NCI-H187 (cell line): Measurements from ENCODE around the gene NTN1.

Experiments used
- DNase-seq, 2 experiments: peaks; one replicate each; lab custom pipeline; 2025; lab: John Stamatoyannopoulos, UW

Gene NTN1

DNA sequence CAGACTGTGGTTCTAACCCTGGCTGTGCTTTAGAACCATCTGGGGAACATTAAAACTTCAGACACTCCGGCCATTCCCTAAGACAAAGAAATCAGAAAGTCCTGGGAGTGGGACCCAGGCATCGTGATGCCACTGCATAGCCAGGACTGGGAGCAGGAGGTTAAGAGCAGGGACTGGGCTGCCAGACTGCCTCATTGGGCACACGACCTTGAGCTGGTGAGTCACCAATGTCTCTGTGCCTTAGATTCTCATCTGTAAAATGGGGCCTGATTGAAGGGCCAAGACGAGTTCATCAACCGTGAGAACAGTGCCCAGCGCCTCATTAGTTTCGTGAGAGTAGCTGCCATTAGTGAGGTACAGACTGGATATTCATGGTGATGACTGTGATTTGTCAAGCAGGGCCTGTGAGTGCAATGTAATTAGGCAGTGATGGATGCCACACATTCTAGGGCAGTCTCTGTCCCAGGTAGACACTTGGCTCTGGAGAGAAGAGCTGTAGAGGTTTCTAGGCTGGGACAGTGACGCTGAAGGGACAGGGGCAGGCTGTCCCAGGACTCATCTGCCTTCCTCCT is 196.8 kb downstream of the NTN1 start:
- no peak for DNase-seq

DNA sequence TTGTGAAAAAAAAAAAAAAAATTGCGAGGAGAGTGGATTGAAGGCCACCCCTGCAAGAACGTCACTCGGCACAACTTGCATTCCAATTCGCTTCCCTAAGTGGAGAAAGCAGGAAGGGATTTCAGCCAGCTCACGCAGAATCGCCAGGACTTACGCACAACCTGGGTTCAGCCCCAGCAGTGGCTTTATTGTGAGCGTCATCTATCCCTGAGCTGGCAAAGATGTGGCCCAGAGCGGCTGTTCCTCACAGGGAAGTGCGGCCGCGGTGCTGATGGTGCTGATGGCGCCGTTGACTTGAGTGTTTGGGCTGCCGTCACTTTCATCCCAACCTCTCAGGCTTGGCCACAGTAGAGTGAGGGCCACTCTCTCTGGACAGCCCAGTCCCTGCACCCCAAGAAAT is 197.6 kb downstream of the NTN1 start:
- no peak for DNase-seq

DNA sequence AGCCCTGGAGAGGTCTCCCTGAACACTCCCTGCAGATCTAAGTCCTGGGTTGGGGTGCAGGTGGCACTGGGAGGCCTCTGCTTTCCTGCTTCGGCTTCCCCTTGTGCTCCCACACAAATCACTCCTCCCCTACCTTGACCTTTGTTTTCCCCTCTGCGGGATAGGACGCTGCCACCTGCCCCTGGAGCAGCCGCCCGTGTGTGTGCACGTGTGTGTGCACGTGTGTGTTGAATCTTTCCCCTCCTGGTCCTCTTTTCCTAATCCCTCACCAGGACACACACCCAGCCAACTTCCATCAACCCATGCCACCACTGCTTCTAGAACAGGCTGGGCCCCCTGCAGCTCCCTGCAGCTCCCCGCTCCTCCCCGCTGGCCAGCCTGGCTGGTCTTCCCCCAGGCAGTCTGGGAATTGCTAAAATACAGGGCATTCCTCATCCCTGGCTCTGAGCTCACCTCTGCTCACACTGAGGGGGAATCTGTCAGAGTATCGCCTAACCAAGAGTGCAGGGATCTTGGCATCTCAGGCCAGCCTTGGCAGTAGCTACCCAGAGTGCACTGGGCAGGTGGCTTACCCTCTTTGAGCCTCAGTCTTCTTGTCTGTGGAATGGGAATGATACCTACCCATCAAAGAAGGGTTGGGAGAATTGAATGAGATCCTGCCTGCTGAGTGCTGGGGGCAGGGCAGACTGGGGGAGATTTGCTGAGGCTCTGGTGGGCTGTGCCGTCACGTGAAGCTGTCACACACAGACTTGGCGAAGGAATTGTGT is 198.5 kb downstream of the NTN1 start:
- no peak for DNase-seq

DNA sequence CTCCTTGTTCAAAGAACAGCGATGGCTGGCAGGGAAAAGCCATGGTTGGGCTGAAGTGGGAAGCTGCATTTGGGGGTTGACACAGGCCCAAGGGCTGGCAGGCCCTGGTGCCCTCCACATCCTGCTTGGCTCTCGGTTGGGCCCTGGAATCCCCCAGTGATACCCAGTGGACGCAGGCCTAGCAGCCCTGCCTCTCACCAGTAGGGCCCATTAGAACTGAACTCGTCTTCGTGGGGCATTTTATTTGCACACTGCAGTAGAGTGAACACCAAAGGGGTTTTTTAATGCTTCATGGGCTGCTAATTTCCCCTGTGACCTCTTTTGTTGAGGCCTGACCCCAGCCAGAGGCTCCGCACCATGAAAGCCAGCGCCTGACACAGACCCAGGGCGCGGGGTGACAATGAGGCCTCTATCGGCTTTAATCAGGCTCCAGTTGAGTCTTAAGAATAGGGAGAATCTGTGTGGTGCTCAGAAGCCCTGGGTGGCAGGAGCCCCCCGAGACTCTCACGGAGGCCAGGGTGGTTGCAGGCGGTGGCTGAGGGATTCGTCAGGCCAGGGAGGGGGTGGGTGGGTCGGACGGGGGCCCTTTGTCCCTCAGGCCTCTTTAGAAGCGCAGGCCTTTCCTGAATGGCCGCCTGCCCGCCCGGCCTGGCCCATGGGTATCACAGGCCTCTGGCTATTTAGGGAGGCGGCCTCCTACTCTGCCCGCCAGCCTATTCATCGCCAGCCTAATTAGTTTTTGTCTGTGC is 199.3 kb downstream of the NTN1 start:
- no peak for DNase-seq

DNA sequence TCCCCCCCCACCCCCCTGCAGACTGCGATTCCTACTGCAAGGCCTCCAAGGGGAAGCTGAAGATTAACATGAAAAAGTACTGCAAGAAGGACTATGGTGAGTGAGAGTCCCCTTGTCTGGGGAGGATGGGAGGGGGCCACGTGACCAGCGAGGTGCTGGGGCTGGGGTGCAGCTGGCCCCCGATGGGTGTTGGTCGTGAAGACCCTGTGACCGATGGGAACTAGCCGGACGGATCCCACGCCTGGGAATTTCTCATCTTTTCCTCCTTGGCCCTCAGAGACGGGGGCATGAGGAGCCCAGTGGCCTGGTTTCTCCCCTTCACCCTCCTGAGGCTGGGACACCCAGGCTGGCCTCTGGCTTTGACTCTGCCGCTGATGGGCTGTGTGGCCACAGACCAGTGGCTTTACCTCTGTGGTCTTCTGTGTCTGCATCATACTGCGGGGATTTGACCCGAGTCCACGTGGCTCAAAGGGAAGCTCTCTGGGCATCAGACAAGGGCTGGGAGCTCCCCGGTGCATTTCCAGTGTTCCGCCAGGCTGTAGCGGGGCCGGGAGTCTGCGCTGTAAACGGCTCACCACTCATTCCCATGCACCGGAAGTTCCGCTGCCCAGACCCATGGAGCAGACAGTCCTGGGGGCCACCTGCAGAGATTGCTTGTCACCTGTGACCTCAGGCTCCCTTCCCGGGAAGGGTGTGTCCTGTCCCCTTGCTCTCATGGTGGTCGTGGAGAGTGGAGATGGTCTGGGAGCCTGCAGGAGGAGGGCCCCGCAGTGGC is 200.0 kb downstream of the NTN1 start:
- DNase-seq, result no peak

DNA sequence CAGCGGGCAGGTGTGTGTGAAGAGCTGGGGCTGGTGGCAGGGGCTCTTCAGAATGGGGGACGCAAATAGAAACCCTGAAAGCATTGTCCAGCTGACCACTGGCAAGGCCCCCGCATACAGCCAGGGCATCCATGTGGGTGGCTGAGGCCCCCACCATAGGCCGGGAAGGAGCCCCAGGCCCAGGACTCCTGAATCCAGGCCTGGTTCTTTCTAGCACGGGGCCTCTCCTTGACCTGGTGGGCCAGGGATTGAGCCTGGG is 200.5 kb downstream of the NTN1 start:
- DNase-seq, result no peak

DNA sequence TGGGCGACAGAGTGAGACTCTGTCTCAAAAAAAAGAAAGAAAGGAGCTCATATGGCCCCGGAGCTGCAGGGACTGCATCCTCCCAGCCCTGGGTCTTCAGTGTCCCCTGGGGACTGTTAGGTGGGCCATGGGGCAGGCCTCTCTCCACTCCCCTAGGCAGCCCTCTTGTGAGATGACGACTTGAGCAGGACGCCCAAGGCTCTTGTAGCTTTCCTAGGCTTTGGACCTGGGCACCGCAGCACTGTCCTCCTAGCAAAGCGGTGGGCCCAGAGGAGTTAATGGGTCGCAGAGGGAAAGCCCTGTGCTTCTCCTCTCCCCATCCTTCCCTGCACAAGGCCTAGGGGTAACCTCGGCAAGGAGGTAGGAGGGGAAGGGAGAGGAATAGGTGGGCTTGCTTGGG is 202.2 kb downstream of the NTN1 start:
- DNase-seq, result no peak

DNA sequence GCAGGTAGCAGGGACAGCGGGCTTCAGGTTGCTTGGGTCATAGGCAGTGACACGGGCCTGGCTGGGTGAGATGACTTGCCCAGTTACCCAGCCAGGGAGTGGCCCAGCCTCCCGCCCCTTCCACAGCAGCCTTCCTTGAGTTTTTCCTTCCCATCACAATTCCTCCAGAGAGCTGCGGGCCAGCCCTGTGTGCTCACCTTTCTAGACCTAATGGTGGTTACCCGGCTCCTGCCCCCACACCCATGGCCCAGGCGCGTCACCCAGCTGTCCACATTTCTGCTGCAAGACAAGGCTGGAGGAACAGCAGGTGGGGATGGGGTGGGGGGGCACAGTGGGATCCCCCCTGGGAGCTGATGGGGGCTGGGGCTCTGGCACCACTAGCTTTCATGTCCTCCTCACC is 203.2 kb downstream of the NTN1 start:
- DNase-seq, result no peak

DNA sequence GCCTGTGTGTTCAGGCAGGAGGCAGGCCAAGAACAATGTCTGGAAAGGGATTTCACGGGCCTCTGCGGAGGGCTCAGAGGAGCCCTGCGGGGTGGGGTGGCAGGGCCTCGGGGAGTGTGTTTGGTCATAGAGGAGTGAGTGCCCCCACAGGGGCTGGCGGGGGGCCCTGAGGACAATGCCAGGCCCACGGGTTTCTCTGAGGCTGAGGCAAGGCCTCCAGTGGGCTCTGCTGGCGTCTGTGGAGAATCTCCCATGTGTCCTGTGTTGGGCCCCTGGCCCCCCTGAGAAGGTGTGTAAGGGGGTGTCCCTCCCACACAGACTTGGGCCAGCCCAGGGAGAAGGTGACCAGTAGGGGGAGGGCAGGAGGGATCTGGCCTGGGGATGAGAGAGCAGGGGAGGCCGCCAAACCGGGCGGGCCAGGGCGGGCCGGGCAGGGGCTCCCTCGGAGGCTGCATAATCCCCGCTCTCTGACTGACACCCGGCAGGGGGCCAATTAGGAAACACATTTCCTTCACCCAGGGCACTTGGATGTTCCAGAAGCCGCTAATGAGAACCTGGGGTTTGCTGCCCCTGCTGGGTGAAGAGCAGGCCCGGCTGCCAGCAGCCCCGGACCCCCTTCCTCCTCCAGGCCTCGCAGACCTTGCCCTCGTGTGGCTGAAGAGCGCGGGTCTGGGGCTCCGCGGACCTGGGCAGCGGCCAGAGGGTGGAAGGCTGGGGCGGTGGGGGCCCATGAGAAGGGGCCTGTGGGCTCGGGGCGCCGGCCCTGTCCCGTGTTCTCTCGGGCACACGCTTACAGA is 204.2 kb downstream of the NTN1 start:
- no peak for DNase-seq

DNA sequence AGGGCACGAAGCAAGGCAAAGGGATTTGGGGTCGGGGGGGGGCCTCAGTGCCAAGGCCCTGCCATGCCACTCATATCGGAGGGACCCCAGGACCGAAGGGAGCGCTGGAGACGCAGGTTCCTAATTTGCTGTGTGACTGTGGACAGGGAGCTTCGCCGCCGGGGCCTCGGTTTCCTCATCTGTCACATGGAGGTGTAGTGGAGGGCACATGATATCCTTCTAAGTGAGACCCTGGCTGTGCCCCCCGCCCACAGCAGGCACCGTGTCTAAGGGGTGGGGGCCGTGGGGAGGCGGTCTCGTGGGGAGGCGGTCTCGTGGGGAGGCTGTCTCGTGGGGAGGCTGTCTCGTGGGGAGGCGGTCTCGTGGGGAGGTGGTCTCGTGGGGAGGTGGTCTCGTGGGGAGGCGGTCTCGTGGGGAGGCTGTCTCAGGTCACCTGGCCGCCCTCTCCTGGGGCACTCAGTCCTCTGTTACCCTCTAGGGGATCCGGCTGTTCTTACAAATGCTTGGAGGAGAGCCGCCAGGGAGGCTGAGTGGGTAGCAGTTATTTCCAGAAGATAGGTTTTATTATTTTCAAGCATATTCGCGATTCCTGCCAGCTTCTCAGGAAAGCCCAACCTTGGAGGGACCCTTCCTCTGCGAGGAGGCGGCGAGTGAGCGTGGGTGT is 205.0 kb downstream of the NTN1 start:
- no peak for DNase-seq

DNA sequence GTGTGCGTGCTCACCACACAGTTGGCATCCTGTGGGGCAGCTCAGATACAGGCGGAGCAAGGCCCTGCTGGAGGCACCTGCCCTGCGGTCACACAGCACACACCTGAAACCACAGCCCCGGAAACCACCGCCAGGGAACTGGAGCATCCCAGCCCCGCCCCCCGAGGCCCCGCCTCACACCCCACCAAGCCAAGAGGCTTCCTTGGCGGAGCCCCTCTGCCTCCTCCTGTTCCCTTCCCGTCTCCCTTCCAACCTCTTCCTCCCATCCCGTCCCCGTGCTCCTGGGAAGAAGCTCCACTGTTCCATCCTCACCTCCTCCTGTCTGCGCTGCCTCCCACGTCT is 205.5 kb downstream of the NTN1 start:
- DNase-seq, result no peak

DNA sequence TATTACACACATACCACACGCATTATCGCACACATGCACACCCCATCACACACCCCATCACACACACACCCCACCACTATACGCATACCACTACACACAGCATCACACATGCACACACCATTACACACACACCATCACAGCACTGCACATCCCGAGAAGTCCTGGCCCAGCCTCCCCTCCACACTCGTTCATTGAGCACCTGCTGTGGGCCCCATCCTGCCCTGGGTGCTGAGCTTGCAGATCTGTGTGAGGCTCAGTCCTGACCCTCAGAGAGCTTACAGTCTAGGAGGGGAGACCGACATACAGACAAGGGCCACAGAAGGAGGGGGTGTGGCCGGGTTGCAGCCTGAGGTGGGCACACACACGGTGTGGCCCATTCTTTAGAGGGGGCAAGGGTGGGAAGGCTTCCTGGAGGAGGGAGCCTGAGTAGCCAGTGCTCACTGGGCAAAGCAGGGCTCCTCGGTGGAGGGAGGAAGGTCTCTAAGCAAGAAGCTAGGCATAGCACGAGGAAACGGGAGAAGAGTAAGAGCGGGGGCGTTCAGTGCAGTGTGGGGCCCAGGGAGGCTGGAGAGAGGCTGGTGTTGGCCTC is 206.6 kb downstream of the NTN1 start:
- DNase-seq, result no peak

DNA sequence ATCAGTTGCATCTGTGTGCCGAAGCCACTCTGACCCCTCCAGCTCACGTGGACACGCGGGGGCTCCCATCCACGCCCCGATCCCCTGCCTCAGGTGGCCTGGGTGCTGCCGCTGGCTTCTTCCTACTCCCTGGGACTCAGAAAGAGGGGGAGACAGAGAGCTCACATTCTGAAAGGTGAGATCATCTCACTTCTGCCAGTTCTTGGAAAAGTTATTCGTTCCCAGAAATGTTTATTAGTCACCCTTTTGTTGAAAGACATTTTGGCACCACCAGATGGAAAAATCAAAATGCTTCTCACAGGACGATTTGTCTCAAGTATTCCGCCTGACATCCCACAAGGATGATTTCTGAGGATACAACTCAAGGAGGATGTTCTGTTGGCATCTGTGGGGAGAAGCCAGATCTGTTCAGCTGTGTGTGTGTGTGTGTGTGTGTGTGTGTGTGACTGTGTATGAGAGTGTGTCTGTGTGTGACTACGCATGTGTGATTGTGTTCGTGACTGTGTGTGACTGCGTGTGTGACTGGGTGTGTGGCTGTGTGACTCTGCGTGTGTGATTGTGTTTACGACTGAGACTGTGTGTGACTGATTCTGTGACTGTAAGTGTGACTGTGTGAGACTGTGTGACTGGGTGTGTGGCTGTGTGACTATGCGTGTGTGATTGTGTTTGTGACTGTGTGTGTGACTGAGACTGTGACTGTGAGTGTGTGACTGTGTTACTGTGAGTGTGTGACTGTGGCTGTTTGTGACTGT is 207.3 kb downstream of the NTN1 start:
- DNase-seq, result no peak

DNA sequence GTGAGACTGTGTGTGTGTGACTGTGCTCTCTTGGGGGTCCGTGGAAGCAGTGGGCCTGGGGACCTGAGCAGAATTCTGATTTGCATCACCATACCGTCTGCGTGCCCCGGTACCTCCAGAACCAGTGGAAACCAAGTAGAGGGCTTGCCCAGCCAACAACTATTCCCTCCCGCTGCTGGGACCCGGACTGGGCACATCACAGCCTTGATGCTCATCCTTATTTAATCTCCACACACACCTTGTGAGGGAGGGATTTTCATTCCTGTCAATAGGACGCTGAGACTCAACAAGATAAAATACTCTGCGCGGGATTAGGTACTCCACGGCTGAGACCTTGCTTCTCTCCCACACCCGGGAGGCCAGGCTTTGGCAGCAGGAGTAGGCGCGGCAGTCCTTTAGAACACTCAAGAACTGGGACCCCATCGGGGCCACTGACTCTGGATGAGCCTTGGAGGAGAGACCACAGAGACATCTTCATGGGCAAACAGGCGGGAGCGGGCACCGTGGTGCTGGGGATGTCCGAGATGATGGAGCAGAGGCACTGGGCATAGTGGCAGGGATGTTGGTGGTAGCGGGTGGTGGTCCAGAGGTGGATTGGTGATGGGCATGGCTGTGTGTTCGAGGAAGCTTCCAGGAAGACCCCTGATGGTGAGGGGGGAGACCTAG is 208.0 kb downstream of the NTN1 start:
- no peak for DNase-seq

DNA sequence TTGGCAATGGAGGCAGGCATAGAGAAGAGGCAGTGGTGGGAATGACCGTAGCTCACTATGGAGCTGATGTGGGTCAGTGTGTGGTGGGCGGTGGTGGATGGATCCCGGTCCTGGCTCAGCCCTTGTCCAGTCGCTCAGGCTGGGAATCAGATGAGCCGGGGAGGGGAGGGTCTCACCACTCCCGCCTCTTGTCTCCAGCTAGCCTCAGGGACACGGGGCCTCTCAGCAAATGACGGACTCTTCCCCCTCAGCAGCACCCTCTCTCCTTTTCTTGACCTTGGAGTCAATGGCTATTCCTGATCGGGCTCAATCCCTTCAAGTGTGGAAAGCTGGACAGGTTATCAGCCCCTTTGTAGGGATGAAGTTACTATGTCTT is 208.5 kb downstream of the NTN1 start:
- DNase-seq, result no peak

DNA sequence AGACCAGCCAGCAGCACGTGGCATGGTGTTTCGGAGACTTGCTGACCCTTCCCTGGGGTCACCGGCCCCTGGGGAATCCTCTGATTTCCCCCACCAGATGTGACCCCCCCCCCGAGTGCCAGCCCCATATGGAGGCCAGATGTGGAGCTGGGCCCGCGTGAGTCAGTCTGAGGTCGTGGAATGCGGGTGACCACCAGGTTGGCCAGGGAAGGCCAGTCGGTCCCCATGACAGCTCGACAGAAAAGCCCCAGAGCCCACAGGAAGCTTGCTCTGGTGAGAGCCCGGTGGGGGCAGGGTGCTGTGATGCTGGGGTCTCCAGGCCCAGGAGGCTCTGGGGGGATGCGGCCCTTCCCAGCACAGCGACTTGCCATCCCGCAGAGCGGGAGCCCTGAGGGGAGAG is 209.0 kb downstream of the NTN1 start:
- no peak for DNase-seq

DNA sequence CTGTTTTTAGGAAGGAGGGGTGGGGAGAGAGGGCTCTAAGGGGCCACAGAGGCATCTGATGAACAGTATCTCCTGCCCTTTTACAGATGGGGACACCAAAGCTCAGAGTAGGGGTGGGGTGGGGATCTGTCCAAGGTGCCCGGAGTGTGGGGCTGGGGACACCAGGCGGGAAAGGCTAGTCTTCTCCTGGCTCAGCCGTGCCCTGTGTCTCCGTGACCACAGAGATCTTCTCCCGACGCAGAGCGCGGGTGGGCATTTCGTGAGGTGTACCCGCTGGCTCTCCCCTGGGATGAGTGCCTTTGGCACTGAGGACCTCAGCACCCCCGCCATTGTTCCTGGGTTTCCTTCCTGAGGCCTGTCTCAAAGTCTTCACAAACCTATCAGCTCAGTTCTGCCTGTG is 209.6 kb downstream of the NTN1 start:
- DNase-seq, result no peak

DNA sequence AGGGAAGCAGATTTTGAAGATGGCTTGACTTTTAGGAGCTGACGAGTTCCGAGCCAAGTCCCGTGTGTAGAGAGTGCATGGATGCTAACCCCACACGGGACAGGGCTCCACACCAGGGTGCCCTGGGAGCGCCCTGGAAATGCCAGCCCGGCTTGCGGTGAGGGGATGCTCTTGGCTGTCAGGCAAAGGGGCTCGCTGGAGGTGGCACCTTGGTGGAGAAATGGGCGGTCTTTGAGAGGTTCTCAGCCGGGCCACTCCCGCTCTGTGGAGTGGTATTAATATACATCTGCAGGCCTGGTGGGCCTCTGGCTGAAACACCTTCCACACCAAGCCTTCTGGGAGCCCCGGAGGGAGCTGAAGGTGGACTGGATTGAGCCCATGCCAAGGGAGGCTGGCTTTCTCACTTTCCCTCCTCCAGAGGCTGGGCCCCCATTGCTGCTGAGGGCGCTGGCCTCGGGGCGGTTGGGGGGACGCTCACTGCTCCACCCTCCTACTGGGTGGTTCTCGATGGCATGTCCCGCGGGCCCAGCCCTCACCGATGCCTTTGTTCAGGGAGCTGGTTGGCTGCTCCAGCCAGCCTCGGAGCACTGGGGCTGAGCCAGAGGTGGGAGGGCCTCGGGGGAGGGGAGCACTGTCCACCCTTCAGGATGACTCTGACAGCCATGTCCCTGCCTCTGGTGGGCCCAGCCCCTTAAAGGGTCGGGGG is 210.3 kb downstream of the NTN1 start:
- no peak for DNase-seq

DNA sequence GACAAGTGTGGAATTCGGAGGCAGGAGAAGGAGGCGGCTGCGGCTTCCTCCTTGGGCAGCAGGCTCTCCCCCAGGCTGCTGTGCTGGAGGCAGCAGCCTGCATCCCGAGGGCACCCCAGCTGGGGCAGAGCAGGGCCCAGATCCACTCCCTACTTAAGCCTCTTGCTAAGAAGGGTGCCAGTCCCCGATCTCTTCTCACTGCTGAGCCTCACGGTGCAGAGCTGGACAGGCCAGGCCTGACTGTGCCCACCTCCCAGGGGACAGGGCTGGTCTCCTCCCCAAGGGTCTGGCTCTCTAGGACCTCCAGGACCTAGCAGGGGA is 210.8 kb downstream of the NTN1 start:
- DNase-seq, result no peak
